Renal cortical epithelial cell (primary cell): ENCODE results near the gene PDE1A. TPM values are rescaled to one million over a fixed set of nuclear protein-coding genes. Genes with fewer than 3 reads are reported as not detected.

ENCODE experiments used
- DNase-seq: peaks from one replicate; pipeline ENCODE4 v3.0.0-alpha.2; 2011; ENCODE audit warnings: low read depth
- total RNA-seq: library from RNA; depleted of rRNA; stranded (reverse); fragments of >200 nt; gene quantifications from 2 replicates; pipeline ENCODE4 v1.2.3, GENCODE V29; 2014

PDE1A gene
- total RNA-seq, 1 donor from 2014 or later, result 203 TPM

DNA sequence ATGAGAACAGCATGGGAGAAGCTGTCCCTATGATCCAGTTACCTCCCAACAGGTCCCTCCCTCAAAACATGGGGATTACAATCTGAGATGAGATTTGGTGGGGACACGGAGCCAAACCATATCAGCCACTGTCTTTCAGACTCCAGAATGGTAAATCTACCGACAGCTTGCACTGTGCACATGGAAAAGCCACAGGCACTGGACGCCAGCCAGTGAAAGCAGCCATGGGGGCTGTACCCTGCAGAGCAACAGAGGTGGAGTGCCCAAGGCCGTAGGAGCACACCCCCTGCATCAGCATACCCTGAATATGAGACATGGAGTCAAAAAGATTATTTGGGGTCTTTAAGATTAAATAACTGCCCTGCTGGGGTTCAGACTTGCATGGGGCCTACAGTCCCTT lies 218.4 kb downstream of the PDE1A start:
- no peak for DNase-seq

DNA sequence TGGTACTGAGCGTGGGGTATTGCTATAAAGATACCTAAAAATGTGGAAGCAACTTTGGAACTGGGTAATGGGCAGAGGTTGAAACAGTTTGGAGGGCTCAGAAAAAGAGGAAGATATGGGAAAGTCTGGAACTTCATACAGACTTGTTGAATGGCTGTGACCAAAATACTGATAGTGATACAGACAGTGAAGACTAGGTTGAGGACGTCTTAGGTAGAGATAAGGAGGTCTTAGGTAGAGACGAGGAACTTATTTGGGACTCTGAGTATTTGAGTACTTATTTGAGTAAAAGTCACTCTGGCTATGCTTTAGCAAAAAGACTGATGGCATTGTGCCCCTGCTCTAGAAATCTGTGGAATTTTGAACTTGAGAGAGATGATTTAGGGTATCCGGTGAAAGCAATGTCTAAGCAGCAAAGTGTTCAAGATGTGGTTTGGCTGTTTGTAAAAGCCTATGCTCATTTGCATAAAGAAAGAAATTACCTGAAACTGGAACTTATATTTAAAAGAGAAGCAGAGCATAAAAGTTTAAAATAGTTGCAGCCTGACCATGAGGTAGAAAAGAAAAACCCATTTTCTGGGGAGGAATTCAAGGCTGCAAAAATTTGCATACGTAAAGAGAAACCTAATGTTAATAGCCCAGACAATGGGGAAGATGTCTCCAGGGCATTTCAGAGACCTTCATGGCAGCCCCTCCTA lies 219.6 kb downstream of the PDE1A start:
- no peak for DNase-seq

DNA sequence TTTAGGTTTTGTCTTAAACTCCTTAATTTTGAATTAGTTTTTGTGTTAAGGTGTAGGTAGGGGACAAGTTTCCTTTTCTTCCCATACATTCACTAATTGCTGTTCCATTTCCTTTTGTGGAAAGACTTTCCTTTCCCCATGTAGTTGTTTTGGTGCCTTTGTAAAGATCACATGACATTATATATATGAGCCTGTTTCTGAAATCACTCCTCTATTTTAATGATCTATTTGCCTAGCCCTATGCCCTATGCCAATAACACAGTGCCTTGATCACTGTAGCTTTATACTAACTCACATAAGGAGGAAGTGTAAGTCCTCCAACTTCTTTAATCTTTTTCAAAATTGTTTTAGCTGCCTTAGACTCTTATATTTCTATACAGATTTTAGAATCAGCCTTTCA lies 229.3 kb downstream of the PDE1A start:
- DNase-seq, result no peak

DNA sequence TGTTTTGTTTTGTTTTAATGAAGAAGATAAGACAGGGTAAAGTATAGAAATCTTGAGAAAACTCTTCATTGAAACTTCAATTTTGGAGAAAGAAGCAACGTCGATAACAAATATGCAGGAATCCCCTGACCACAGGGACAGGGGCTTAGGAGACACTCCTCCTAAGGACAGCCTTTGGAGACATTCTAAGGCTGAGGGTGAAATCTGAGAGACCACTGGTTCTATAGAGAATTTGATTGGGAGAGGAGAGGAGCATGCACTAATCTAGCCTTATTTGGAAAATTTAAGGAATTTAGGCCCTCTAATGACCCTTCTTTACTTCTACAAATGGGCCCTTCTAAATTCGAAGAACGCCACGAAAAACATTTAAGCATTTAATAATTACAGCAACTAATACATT lies 233.5 kb downstream of the PDE1A start:
- no peak for DNase-seq

DNA sequence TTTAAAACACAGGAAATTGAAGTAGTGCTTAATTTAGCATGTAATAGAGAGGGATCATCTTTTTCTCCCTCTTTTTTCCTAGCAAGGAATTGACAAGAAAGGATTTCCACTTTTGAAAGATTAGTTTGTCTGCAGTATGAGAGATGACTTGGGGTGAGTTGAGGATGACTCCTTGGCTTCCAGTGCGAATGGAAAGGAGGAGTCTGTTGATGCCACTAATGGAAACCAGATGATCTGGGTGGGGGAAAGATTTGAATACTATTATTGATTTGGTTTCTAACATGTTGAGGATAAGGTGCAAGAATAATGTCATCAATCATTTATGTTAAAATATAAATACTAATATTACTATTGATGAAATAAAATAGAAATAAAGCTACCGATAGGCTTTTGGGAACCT lies 235.8 kb downstream of the PDE1A start:
- DNase-seq, result no peak

DNA sequence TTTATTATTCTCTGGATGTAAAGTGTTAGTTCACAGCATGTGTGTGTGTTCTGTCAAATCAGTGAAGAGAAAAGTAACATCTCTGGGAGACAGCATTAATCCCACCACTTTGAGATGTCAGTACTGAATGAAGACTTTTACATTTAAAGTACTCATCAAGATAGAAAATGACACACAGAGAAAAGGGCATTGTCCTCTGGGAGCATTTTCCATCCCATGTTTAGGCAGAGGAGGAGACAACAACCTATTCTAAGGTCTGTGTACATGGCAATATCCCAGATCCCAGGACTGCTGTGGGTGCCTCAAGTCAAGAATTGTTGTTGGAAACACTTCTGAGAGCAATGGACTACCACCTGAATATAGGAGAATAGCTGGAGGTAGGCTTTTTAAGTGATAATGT lies 239.7 kb downstream of the PDE1A start:
- no peak for DNase-seq

DNA sequence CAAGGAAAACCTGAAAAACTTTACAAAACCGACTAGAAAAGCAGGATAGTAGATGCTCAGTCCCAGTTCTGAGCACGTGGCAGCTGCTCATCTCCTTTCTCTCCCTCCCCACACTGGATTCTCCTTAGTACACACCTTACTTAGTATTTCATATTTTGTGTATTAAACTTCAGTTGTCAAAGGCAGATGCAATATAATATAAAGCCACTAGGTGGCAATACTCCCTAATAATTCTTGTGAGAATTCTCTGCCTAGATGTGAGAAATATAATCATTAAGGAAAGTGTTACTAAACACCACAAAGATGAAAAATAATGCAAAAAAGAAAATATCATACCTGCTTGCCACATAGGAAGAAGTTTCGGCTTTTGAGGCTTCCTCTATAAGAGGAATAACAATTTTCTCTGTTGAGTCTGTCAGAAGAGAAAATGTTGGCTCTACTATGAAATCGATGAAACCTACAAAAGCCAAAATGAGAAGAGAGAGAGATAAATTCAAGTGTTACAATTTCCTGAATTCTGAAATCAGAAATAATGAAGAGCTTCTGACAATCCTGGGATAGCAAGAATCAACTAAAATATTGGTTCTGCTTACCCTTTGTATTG lies 240.6 kb downstream of the PDE1A start:
- DNase-seq, result peak; percentile 41

DNA sequence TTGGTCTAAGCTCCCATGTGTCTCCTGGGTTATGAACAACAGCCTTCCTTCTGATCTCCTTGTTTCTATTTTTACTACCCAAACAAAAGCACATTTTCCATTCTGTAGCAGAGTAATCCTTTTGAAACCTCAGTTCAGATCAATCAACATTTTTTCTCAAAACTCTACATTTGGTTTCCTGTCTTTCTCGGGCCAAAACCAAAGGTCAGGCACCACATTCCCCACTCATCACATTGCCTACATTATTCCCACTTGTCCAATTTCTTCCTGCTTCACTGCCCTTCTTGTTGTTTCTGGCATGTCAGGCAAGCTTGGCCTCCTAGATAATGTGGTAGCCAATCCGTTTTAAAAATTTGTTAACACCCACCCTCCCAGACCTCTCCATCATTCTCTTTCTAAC lies 244.4 kb downstream of the PDE1A start:
- DNase-seq, result peak; percentile 21

DNA sequence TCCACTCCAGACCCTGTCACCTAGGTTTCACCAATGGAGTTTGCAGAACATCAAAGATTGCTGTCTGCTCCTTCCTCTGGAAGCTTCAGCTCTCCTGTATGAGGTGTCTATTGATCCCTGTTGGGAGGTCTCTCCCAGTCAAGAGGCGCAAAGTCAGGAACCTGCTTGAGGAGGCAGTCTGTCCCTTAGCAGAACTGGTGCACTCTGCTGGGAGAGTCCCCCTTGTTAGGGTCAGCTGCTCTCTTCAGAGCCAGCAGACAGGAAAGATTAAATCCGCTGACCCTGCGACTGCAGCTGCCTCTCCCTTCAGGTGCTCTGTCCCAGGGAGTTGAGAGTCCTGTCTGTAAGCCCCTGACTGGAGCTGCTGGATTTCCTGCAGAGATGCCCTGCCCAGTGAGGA lies 245.5 kb downstream of the PDE1A start:
- no peak for DNase-seq

DNA sequence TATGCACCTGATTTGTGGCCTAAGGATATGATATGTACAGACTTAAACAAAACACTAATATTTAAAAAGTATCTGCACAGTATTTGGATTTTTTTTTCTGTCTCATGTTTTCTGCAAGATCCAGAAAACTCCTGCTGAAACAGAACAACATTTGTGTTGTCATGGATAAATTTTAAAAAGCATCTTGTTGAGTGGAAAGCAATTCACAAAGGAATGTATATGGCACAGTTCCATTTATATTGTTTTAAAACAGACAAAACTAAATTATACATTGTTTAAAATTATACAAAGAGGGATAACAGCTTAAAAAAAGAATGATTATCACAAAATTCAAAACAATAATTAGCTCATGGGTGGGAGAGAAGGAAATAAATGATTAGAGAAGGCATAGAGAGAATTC lies 247.7 kb downstream of the PDE1A start:
- DNase-seq, result no peak

DNA sequence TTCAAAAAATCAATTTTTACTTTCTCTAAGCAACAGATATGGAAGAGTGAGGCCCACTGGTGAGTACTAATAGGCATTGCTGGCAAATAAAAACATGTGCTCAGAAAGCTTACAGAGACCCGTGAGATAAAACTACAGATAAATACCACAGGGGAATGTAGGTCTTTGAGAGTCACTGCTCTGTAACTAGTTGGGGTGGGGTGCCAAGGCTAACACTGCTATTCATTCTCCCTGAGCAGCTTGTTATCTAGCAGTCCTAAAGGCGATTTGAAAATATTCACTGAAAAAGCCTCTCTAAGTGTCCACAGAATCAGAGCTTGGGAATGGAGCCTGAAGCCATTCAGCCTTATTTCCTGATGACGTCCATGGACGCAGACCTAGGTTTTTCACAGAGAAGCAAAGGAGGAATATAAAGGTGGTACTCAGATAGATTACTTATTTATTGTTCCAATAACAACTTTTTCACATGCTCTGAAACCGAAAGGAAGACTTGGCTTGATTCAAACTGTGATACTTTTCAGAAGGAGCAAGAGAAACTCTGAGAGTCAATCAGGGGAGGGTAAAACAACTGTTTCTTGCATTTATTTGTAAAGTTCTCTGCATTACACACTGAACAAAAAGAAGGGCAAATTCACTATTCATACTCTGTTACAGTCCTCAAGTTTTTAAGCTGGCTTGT lies 252.8 kb downstream of the PDE1A start:
- no peak for DNase-seq

DNA sequence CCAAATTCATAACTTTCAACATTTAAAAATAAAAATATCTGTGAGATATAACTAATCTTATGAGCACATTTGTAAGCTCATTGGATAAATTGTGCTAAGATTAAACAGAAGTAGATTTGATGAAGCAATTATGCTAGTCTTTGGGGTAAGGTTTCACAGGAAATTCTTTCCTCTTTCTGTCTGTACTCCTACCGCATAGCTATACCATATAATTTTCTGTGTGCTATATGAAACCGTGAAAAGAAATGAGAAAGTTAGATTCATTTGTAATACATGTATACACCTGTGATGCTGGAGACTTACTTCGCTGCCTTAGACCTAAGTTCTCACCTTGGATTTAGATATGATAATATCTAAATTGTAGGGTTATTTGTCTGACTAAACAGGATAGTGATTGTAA lies 256.5 kb downstream of the PDE1A start:
- DNase-seq, result no peak

DNA sequence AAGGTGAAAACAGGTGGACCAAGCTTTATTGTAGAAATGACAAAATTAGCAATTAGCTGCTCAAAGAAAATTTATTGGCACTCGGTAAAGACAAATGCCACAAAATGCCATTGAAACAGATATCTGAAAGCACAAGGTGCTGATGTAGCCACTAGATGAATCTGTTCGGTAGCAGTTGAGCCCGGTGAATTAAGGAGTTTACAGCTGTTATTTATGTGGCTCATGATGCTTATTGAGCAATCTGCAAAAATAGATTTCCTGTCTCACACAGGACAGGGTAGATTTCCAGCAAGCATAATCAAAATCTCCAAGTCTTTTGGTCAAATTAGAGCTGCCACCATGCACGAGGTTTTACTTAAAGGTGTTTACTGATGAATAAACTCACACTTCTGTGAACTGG lies 259.0 kb downstream of the PDE1A start:
- DNase-seq, result no peak

DNA sequence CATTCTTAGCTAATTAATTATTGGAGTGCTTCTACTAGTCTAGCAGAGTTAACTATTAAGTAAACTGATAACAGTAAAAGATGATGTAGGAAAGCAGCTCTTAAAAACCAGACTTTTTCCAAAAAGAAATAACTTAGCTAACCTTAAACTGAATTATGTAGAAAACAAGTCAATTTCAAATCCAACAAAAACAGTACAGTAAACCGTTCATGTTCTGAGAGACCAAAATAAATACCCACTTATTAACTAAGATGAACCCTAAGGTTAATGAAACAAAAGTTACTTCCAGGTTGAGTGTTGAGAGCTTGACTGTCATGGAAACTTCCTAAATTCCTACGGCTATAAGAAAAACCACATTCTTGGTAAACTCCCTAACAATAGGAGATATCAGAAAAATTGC lies 260.0 kb downstream of the PDE1A start:
- DNase-seq, result no peak

DNA sequence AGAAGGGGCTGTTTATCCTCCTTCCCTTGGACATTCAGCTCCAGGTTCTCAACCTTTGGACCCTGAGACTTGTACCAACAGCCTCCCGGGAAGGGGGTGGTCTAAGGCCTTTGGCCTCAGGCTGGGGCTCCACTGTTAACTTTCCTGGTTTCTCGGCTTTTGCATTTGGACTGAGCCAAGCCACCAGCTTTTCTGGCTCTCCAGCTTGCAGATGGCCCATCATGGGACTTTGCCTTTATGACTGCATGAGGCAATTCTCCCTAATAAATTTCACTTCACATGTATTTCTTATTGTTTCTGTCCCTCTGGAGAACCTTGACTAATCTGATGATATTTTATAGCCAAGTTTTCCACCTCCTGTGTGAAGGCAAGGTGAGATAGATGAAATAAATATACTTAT lies 260.4 kb downstream of the PDE1A start:
- DNase-seq, result no peak

DNA sequence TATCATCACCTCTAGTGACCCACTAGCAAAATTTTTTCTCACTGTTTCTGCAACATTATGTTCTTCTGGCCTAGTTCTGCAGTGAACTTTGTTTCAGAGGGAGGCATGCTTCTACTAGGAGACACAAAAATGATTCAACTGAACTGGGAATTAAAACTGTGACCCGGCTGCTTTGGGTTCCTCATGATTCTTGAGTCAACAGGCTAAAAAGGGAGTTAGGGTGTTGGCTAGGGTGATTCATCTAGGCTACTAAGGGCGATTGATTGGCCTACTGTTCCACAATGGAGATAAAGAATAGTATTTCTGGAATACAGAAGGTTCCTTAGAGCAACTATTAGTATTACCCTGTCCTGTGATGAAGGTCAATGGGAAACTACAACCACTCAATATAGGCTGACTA lies 261.6 kb downstream of the PDE1A start:
- no peak for DNase-seq

DNA sequence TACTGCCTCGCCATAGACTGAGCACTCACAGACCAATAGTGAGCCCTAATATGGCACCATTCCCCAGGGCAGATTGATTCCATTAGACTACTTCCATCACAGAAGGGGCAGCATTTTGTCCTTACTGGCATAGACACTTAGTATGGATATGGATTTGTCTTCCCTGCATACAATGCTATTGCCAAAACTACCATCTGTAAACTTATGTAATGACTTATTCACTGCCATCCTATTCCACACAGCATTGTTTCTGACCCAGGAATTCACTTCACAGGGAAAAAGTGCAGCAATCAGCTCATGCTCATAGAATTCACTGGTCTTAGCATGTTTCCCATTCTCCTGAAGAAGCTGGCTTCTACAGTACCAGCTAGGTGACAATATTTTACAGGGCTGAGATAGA lies 262.1 kb downstream of the PDE1A start:
- DNase-seq, result no peak

DNA sequence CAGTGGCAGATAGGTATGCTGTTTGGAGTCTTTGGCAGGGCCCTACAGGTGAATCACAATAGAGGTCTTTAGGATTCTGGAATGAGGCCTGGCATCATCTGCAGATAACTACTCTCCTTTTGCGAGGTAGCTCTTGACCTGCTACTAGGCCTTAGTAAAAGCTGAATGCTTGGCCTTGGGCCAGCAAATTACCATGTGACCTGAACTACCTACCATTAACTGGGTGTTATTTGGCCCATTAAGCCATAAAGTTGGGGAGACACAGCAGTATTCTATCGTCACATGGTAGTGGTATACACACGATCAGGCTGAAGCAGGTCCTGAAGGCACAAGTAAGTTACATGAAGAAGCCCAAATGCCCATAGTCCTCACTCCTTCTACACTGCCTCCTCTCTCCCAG lies 263.0 kb downstream of the PDE1A start:
- no peak for DNase-seq

DNA sequence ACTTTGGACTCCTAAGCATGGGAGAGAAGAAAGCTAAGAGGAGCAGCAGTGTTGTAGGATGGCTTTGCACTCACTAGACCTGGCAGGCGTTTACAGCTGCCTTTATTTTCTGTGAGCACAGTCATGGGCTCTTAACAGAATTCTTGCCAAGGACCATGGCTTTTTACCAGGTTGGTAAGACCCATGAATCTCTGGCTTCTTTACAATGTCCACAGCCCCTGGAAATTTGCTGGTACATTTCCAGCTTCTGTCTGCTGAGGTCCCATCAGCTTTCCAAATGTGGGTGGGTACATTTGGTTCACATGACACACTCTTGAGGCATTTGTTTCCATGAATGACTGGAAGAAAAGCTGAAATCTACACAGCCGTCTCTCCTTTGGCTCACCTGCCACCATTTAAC lies 278.5 kb downstream of the PDE1A start:
- DNase-seq, result no peak

DNA sequence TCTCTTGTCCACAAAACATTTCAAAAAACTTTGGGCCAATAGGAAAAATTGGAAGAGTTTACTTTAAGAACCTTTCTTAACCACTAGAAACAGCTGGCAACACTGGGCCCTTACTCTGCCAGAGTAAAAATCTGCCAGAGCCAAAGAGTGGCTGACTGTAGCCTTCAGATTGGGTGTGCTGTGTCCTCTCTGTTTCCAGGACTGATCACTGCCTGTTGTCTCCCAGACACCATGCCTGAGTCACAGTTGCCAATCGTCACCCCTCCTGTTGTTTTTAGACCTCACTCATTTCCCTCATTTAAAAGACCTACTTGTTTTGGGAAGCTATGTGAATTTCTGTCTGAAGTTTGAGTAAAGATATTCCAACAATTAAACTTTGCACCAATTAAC lies 282.1 kb downstream of the PDE1A start:
- DNase-seq, result no peak

DNA sequence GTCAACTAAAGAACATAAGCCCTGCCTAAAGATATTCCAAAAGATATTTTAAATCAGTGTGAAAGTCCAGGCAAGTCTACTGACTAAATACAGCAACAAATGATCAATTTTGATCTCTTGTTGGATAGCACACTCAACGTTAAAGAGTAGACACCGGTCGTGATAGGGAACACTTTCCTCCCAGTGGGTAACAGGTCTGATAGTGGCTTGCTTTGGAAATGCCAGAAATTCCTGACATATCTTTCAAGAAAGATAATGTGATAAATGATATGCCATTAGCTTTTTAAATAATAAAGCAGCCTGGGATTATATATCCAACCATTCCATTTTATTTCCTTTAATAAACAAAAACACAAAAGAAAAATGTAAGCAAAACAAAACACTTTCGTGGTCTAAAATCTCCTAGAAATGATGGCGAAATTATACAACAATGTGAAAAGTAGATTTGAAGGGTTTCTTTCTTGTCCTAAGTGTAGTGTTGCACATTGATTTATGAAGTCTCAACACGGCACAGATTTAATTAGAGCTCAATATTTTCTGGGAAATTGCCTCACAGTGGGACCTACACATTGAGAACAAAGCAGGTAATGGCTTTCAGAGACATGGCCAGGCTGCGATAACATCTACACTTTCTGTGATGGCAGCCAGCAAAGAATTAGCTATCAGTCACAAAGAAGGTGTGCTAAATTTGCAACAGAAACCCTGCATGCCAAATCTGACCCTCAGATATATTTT lies 282.6 kb downstream of the PDE1A start:
- DNase-seq, result no peak

DNA sequence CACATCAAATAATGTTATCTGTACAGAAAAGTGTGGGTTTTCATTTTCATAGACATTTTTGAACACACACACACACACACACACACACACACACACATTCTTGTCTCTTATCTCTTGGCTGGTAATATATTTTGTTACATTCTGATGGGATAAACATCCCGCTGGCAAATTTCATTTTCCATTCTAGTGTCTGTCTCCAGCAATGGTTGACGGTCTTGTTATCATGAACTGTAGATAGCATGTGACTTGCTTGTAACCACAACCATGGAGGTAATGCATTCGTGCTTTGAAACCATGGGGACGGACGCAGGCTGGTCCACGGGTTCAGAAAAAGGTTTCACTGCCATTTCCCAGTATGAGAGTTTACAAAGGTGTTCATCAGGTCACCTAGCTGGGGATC lies 284.8 kb downstream of the PDE1A start:
- DNase-seq, result no peak

DNA sequence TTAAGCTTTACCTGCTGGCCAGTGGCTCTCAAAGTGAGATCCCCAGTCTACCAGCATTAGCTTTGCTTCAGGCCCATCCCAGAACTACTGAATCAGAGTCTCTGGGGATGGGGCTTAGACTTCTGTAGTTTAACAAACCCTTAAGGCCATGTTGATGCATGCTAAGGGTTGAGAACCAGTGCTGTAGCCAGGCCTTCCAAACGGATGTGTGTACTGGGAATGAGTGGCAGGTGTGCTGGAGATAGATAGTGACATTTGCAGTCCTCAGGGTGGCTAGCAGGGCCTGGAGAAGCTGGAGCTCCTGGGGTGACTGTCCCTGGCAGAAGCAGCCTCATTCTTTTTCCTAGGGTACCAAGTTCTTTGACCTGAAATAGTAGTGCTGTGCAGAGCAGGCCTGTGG lies 292.6 kb downstream of the PDE1A start:
- no peak for DNase-seq
